OCI-LY7 (cell line): Measurements from ENCODE around the gene CDH16.

ENCODE experiments used
- CTCF ChIP-seq: fragments of 200-600 bp; sonication (generic); conservative IDR thresholded peaks from 2 replicates; pipeline ENCODE4 v1.5.1; 2014; ENCODE audit warnings: mild to moderate bottlenecking, antibody characterized with exemption, low read length, moderate library complexity, mixed read lengths
- EZH2phosphoT487 ChIP-seq: fragments of 200-600 bp; sonication (generic); IDR thresholded peaks from 2 replicates; pipeline ENCODE4 v1.6.1; 2018; ENCODE audit warnings: low read depth, borderline replicate concordance, mild to moderate bottlenecking, mixed run types, antibody characterized with exemption, low read length, moderate library complexity, mixed read lengths

GRCh38 chr16:66936889-66937554 lies 18.3 kb upstream of the CDH16 start:
- TF ChIP-seq CTCF: 0 out of 2 replicates have a peak, but pooled peaks have one; percentile 18
- no peak for TF ChIP-seq EZH2phosphoT487
